Muscle of leg (tissue), 11 donors: Measurements from ENCODE around the gene JAKMIP1. TPM values are rescaled to one million over a fixed set of nuclear protein-coding genes. Genes with fewer than 3 reads are reported as not detected.
A peak's percentile ranks its signal among the peaks of the same experiment; 100 is the strongest.

Experiments
- DNase-seq: peaks from one replicate; pipeline ENCODE4 v3.0.0; 2013
- H3K27ac ChIP-seq: one replicate; pipeline ENCODE4 v1.5.1; 2013; ENCODE audit warnings: mild to moderate bottlenecking, low read length, control low read depth
- H3K27me3 ChIP-seq: one replicate; pipeline ENCODE4 v1.6.1; 2013; ENCODE audit warnings: low read length; ENCODE audit not compliant: control insufficient read depth, insufficient read depth
- H3K36me3 ChIP-seq: one replicate; pipeline ENCODE4 v1.6.1; 2013; ENCODE audit warnings: low read length; ENCODE audit not compliant: control insufficient read depth, insufficient read depth
- H3K4me1 ChIP-seq: one replicate; pipeline ENCODE4 v1.6.1; 2013; ENCODE audit warnings: low read length; ENCODE audit not compliant: control insufficient read depth, insufficient read depth
- H3K4me3 ChIP-seq: one replicate; pipeline ENCODE4 v1.5.1; 2013; ENCODE audit warnings: low read length, control low read depth
- H3K9me3 ChIP-seq: replicated peaks from 2 replicates; pipeline ENCODE4 v1.6.1; 2013; ENCODE audit warnings: low read depth, low read length; ENCODE audit not compliant: control insufficient read depth
- WGBS: methylation state at CpG from one replicate; pipeline ENCODE4 v1.1.5; 2013; ENCODE audit warnings: missing lambda C conversion rate; ENCODE audit not compliant: insufficient coverage; 5-methylcytosine and 5-hydroxymethylcytosine counted together
- polyA plus RNA-seq, 8 donors: library from polyadenylated mRNA; unstranded; fragments of 120-200 nt; gene quantifications; one replicate each; pipeline versions ENCODE4 v1.2.1 to v1.2.3, GENCODE V29; 2013; ENCODE audit warnings: inconsistent platforms in 1 of 8, low replicate concordance in 1 of 8; ENCODE audit not compliant: insufficient read length in 8 of 8, insufficient read depth in 1 of 8
- total RNA-seq: library from RNA; stranded (reverse); fragments of 120-200 nt; gene quantifications from one replicate; pipeline ENCODE4 v1.2.4, GENCODE V29; 2013

The JAKMIP1 gene
- total and polyA plus RNA-seq, 9 donors: 0.04 to 0.39 TPM; not detected in 7

DNA sequence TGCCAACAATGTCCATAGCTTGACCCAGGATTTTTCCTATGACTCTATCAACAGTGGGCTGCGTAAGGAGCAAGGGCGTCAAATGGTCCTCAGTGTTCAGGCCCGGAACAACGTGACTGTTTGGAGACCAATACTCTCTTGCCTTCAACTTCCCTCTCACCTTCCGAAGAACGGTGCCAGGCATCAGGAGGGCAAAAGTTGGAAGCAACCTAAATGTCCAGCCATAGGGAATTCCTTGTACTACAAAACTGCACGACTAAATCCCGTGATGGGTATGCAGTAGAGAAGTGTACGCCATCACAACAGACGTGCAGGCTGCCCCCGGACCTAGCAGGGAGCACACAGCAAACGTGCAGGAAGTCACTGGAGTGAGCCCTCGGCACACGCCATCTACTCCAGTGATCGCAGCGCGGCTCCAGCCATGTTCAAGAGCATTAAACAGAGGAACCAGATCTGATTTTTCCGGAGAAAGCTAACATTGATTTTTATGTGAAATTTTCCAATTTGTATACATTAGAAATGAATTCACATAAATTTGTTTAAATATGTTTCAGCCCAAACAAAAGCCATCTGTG is 79.0 kb downstream of the JAKMIP1 start:
- H3K27ac ChIP-seq: no peak overlapping the region
- no peak overlapping the region for H3K4me3 ChIP-seq
- peaks cover 16% of the 10 kb centered on the region for H3K27me3 ChIP-seq
- no peak for DNase-seq
- H3K4me1 ChIP-seq: peaks cover 3% of the 10 kb centered on the region
- WGBS: 76% methylated on average over 12 of the region's 18 CpGs
- H3K9me3 ChIP-seq: no peaks in the 10 kb centered on the region
- no peaks in the 10 kb centered on the region for H3K36me3 ChIP-seq

GRCh38 chr4:6120361-6120760 is 80.0 kb downstream of the JAKMIP1 start:
- H3K4me1 ChIP-seq: peaks cover 3% of the 10 kb centered on the region
- H3K9me3 ChIP-seq: no peaks in the 10 kb centered on the region
- H3K4me3 ChIP-seq: no peak overlapping the region
- peaks cover 25% of the 10 kb centered on the region for H3K27me3 ChIP-seq
- 64% methylated on average over 5 of the region's 6 CpGs for WGBS
- no peaks in the 10 kb centered on the region for H3K36me3 ChIP-seq
- DNase-seq: no peak
- no peak overlapping the region for H3K27ac ChIP-seq

- no peaks in the 10 kb centered on the region for H3K9me3 ChIP-seq
- peaks cover 3% of the 10 kb centered on the region for H3K4me1 ChIP-seq
- H3K36me3 ChIP-seq: no peaks in the 10 kb centered on the region
- H3K4me3 ChIP-seq: no peak overlapping the region
- 67% methylated on average over 3 of the region's 5 CpGs for WGBS
- no peak overlapping the region for H3K27ac ChIP-seq
- H3K27me3 ChIP-seq: peaks cover 25% of the 10 kb centered on the region
- no peak for DNase-seq
Measured at GRCh38 chr4:6119507-6120020, 80.8 kb downstream of the JAKMIP1 start.

DNA sequence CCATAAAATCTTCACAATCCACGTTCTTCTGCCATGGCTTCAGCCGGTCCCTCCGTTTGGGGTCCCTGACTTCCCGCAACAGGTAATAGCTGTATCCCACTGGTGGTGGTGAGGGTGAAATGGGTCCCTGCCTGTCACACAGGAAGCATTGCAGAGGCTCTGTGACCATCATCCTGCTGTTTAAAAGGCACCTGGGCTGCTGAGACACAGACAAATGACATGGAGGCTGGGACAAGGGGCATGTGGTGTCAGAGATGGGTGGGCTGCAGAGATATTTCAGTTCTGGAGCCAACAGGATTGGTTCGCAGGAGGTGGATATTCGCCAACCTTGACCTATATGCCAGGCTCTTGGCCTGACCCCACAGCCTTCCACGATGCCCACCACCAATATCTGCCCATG is 82.1 kb downstream of the JAKMIP1 start:
- no peak overlapping the region for H3K27ac ChIP-seq
- H3K4me1 ChIP-seq: peaks cover 3% of the 10 kb centered on the region
- 82% methylated on average over 6 of the region's 7 CpGs for WGBS
- no peak for DNase-seq
- H3K36me3 ChIP-seq: no peaks in the 10 kb centered on the region
- H3K27me3 ChIP-seq: peaks cover 25% of the 10 kb centered on the region
- H3K9me3 ChIP-seq: no peaks in the 10 kb centered on the region
- H3K4me3 ChIP-seq: no peak overlapping the region

GRCh38 chr4:6116696-6117285 is 83.6 kb downstream of the JAKMIP1 start:
- Histone ChIP-seq H3K27me3 (peaks cover 30% of the 10 kb centered on the region), H3K36me3 (no peaks in the 10 kb centered on the region), H3K4me1 (peaks cover 3% of the 10 kb centered on the region), H3K27ac (no peak overlapping the region), H3K4me3 (no peak overlapping the region), H3K9me3 (no peaks in the 10 kb centered on the region)
- DNase-seq: peak; percentile 12
- WGBS: 7% methylated on average over 7 of the region's 15 CpGs

- no peak for DNase-seq
- Histone ChIP-seq H3K9me3 (no peaks in the 10 kb centered on the region), H3K4me3 (no peak overlapping the region), H3K4me1 (peaks cover 3% of the 10 kb centered on the region), H3K36me3 (no peaks in the 10 kb centered on the region), H3K27me3 (peaks cover 35% of the 10 kb centered on the region), H3K27ac (no peak overlapping the region)
- WGBS: 74% methylated on average over 21 of the region's 23 CpGs
Measured at GRCh38 chr4:6115746-6116586, 84.4 kb downstream of the JAKMIP1 start.

- Histone ChIP-seq H3K27me3 (peaks cover 37% of the 10 kb centered on the region), H3K27ac (no peak overlapping the region), H3K4me1 (peaks cover 3% of the 10 kb centered on the region), H3K9me3 (no peaks in the 10 kb centered on the region), H3K36me3 (no peaks in the 10 kb centered on the region), H3K4me3 (no peak overlapping the region)
- WGBS: no CpG with 5 or more reads among the region's 5 CpGs
- DNase-seq: no peak
Measured at GRCh38 chr4:6115342-6115741, 85.0 kb downstream of the JAKMIP1 start.

DNA sequence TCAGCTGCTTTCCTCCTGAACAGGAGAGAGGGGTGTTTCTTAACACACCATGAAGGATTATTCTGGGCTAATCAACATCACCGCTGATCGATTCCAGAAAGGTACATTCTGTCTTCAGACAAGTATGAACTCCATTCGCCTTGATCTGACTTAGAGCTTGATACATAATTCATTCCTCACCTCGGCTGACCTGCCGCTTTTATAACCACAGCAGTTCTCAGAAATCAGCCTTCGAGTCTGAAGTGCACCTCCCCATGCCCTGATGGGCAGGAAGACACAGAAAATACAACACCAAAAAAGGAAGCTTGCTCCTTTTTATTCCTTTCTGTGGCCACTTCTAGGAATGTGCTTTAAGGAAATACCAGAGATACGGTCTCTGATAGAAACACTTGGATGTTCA is 85.7 kb downstream of the JAKMIP1 start:
- no peak overlapping the region for H3K27ac ChIP-seq
- H3K36me3 ChIP-seq: no peaks in the 10 kb centered on the region
- H3K4me3 ChIP-seq: no peak overlapping the region
- no peak for DNase-seq
- H3K27me3 ChIP-seq: peaks cover 37% of the 10 kb centered on the region
- H3K4me1 ChIP-seq: peaks cover 3% of the 10 kb centered on the region
- 46% methylated on average over 6 of the region's 7 CpGs for WGBS
- no peaks in the 10 kb centered on the region for H3K9me3 ChIP-seq

DNA sequence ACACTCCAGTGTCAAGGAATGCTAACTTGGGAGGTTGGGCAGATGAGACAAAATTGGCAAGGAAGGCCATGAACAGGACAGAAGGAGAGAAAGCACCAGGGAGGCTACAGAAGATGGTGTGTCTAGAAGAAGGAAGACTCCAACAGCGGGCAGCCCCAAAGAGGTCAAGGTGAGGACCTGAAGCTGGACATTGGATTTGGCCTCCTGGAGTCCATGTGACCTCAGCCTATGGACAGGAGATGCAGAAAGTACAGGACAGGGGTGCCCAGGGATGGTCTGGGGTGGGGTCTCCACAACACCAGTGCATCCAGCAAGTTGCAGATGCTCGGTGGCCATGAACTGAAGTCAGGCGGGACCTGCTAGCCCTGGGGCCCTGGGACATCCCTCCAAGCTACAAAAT is 86.2 kb downstream of the JAKMIP1 start:
- H3K27me3 ChIP-seq: peaks cover 37% of the 10 kb centered on the region
- DNase-seq: no peak
- 79% methylated on average over 3 of the region's 3 CpGs for WGBS
- H3K27ac ChIP-seq: no peak overlapping the region
- no peaks in the 10 kb centered on the region for H3K36me3 ChIP-seq
- H3K4me1 ChIP-seq: peaks cover 3% of the 10 kb centered on the region
- no peak overlapping the region for H3K4me3 ChIP-seq
- H3K9me3 ChIP-seq: no peaks in the 10 kb centered on the region

GRCh38 chr4:6113641-6114040 is 86.7 kb downstream of the JAKMIP1 start:
- Histone ChIP-seq H3K4me1 (peaks cover 3% of the 10 kb centered on the region), H3K36me3 (no peaks in the 10 kb centered on the region), H3K9me3 (no peaks in the 10 kb centered on the region), H3K27me3 (peaks cover 36% of the 10 kb centered on the region), H3K4me3 (no peak overlapping the region), H3K27ac (no peak overlapping the region)
- 82% methylated on average over 11 of the region's 12 CpGs for WGBS
- DNase-seq: no peak
